Suprapubic skin (tissue), 3 donors: ENCODE data around the gene EXOC3L4.

Source experiments
- CTCF ChIP-seq, 2 donors: fragments of 200-600 bp in 1 of 2; fragments of 450-650 bp in 1 of 2; sonication (generic) in 1 of 2; IDR thresholded peaks; one replicate each; pipeline ENCODE4 v1.5.1; 2016 to 2019; ENCODE audit warnings: antibody characterized with exemption in 2 of 2, mild to moderate bottlenecking in 1 of 2, moderate library complexity in 1 of 2
- EP300 ChIP-seq: sonication (generic); formaldehyde crosslinking; IDR thresholded peaks from one replicate; pipeline ENCODE4 v1.6.1; 2017; ENCODE audit warnings: antibody characterized with exemption
- POLR2A ChIP-seq, 2 donors: fragments of 450-650 bp; IDR thresholded peaks; one replicate each; pipeline ENCODE4 v1.6.1; 2017; ENCODE audit warnings: antibody characterized with exemption in 2 of 2, mild to moderate bottlenecking in 2 of 2, moderate library complexity in 2 of 2

DNA sequence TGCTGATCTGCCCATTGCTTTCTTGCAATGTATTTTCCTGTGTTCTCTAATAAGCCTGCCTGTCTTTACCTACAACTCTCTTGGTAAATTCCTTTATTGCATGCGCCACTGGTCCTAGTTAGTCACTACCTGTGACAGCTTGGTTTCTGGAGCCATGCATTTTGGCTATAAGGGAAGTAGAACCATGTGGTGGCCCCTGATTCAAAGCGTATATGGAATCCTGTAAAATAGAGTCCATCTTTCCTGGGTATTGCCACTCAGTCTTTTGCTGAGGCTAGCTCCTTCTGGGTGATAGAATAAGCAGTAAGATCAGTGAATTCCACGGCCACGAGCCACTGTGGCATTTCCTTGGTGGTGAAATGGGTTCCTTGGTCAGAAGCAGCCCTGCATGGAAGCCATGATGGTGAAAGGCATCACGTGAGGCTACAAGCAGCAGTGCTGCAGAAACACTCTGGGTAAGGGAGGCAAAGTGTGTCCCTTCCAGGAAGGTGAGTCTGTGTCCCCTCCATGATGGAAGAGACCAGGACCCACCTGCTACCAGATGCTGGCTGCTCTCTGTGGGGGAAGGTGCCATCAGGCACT, 48.3 kb downstream of the EXOC3L4 start:
- no peak for TF ChIP-seq CTCF (IDR thresholded peaks at IDR 0.05)
- TF ChIP-seq EP300, result no peak
- no peak for TF ChIP-seq POLR2A (IDR thresholded peaks at IDR 0.05)
